ENCODE results near the gene ADCY7. TPM values are rescaled to one million over a fixed set of nuclear protein-coding genes. Genes with fewer than 3 reads are reported as not detected.

ADCY7 gene
- total RNA-seq, 4 donors from 2014 or later: 4.6 to 44.9 (median 14.1) TPM

- no peaks in the 10 kb centered on the region for H3K9me3 ChIP-seq
- H3K36me3 ChIP-seq: no peaks in the 10 kb centered on the region
- in situ Hi-C loops (cut with MboI; ENCODE audit: low pct_ligation_motif_present in 1 of 4, low pct_unique_long_range_greater_than_20kb in 1 of 4, low sequenced_read_pairs in 3 of 4) (no loop called here), intact Hi-C loops (cut with DNase I; ENCODE audit: low total_unique reads) (no loop called here)
- no peaks in the 10 kb centered on the region for H3K4me1 ChIP-seq
- no peaks in the 10 kb centered on the region for H3K27me3 ChIP-seq
- no peak for DNase-seq
- H3K27ac ChIP-seq: no peak overlapping the region
- H3K4me3 ChIP-seq: no peak overlapping the region
- WGBS, 2 donors (ENCODE audit: low coverage in 1 of 2): 82% methylated on average over 17 of the region's 18 CpGs; no CpG with 5 or more reads in 1 of the 2 donors
- TF ChIP-seq POLR2AphosphoS5 (IDR thresholded peaks at IDR 0.05) (no peak), EP300 (IDR thresholded peaks at IDR 0.05; ENCODE audit: low read depth) (no peak), CTCF (IDR thresholded peaks at IDR 0.05) (no peak), POLR2A (IDR thresholded peaks at IDR 0.05) (no peak)
Observed at GRCh38 chr16:50310308-50311133, 44.2 kb downstream of the ADCY7 start.

GRCh38 chr16:50311134-50311528, 44.8 kb downstream of the ADCY7 start:
- DNase-seq: no peak
- Histone ChIP-seq H3K4me1 (no peaks in the 10 kb centered on the region), H3K4me3 (no peak overlapping the region), H3K27me3 (no peaks in the 10 kb centered on the region), H3K27ac (no peak overlapping the region), H3K9me3 (no peaks in the 10 kb centered on the region), H3K36me3 (peaks cover 0 to 5% (median 0%) of the 10 kb centered on the region in 4 donors)
- 96% methylated on average over 4 of the region's 4 CpGs; no CpG with 5 or more reads in 1 of the 2 donors for WGBS, 2 donors (ENCODE audit: low coverage in 1 of 2)
- TF ChIP-seq EP300 (IDR thresholded peaks at IDR 0.05; ENCODE audit: low read depth): no peak
- no peak for TF ChIP-seq POLR2A (IDR thresholded peaks at IDR 0.05)
- no peak for TF ChIP-seq CTCF (IDR thresholded peaks at IDR 0.05)
- TF ChIP-seq POLR2AphosphoS5 (IDR thresholded peaks at IDR 0.05): no peak
- in situ Hi-C loops (cut with MboI; ENCODE audit: low pct_ligation_motif_present in 1 of 4, low pct_unique_long_range_greater_than_20kb in 1 of 4, low sequenced_read_pairs in 3 of 4) (no loop called here), intact Hi-C loops (cut with DNase I; ENCODE audit: low total_unique reads) (no loop called here)

- TF ChIP-seq EP300 (IDR thresholded peaks at IDR 0.05; ENCODE audit: low read depth) (no peak), CTCF (IDR thresholded peaks at IDR 0.05) (no peak)
- Histone ChIP-seq H3K27ac (no peak overlapping the region), H3K36me3 (peaks cover 0 to 13% (median 0%) of the 10 kb centered on the region in 4 donors), H3K4me3 (no peak overlapping the region), H3K27me3 (no peaks in the 10 kb centered on the region), H3K9me3 (no peaks in the 10 kb centered on the region), H3K4me1 (no peaks in the 10 kb centered on the region)
- in situ Hi-C loops (cut with MboI; ENCODE audit: low pct_ligation_motif_present in 1 of 4, low pct_unique_long_range_greater_than_20kb in 1 of 4, low sequenced_read_pairs in 3 of 4) (no loop called here), intact Hi-C loops (cut with DNase I; ENCODE audit: low total_unique reads) (no loop called here)
- no peak for DNase-seq
- 89 to 96% methylated on average over 4 to 22 of the region's 22 CpGs for WGBS, 2 donors (ENCODE audit: low coverage in 1 of 2)
Observed at GRCh38 chr16:50311891-50312501, 45.6 kb downstream of the ADCY7 start.

- in situ Hi-C loops (cut with MboI; ENCODE audit: low pct_ligation_motif_present in 1 of 4, low pct_unique_long_range_greater_than_20kb in 1 of 4, low sequenced_read_pairs in 3 of 4): no loop called here
- peak overlapping the region in 1 of 4 donors; percentile 7 for H3K27ac ChIP-seq
- H3K27me3 ChIP-seq: no peaks in the 10 kb centered on the region
- peaks cover 0 to 21% (median 7%) of the 10 kb centered on the region in 4 donors for H3K36me3 ChIP-seq
- WGBS, 2 donors (ENCODE audit: low coverage in 1 of 2): 85 to 97% methylated on average over 14 to 31 of the region's 31 CpGs
- H3K4me1 ChIP-seq: no peaks in the 10 kb centered on the region
- intact Hi-C loops (cut with DNase I; ENCODE audit: low total_unique reads): no loop called here
- no peak for DNase-seq
- no peaks in the 10 kb centered on the region for H3K9me3 ChIP-seq
- TF ChIP-seq POLR2AphosphoS5 (IDR thresholded peaks at IDR 0.05) (no peak), EP300 (IDR thresholded peaks at IDR 0.05; ENCODE audit: low read depth) (no peak), POLR2A (IDR thresholded peaks at IDR 0.05) (no peak), CTCF (IDR thresholded peaks at IDR 0.05) (no peak)
- H3K4me3 ChIP-seq: no peak overlapping the region
Observed at GRCh38 chr16:50313596-50314478, 47.5 kb downstream of the ADCY7 start.
